ENCODE results near the gene ZNF675.
"Not testable (repeated sequence)": the region's sequence is repeated elsewhere in the genome, so short reads cannot be mapped to it uniquely, and the experiment has no call there.

The ZNF675 gene

DNA sequence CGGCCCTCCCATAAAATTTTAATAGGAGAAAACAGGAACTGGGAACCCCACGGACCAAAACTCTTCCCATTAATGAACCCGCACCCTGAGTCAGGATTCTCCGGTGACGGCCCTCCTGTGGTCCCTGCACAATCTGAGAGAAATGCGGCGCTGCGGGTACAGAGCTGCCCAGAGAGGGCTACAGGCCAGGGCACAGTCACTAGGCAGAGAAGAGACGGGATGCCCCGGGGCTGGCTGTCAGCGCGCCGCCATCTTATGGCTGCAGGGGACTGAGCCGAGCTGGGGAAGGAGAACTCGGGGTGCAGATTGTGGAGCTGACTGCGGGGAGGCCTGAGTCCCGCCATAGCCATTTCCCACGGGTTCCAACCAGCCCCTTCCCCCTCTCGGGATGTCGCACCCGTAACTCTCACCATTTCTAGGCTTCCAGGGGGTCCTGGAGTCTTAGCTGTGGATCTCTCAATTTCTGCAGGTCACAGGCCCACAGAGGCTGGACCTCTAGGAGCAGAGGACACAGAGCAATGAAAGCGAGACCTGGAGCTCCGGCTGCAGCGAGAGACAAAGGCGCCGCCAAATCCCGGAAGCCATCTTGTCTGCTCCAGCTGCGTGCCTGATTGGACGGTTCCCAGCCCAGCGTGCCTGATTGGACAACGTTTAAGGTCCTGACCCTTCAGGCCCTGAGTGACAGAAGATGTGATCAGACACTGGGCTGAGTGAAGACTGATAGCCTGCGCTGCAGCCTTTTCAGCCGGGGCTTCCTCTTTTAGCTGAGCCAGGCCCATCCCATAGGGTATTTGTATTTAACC, at the start of gene ZNF675:
Gene ZNF675, minus strand, starts transcription at position 592 of the 803 bp plus-strand sequence. Its CDS starts 179 bp downstream, at position 413.
- in situ Hi-C loops (cut with MboI; ENCODE audit: low sequenced_read_pairs): no loop called here

GRCh38 chr19:23730729-23731465, 43.9 kb upstream of the ZNF675 start:
- in situ Hi-C loops (cut with MboI; ENCODE audit: low sequenced_read_pairs): not testable (repeated sequence)

DNA sequence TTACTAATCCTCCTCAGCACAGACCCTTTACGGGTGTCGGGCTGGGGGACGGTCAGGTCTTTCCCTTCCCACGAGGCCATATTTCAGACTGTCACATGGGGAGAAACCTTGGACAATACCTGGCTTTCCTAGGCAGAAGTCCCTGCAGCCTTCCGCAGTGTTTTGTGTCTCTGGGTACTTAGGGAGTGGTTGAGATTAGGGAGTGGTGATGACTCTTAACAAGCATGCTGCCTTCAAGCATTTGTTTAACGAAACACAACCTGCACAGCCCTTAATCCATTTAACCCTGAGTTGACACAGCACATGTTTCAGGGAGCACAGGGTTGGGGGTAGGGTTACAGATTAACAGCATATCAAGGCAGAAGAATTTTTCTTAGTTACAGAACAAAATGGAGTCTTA, 37.1 kb upstream of the ZNF675 start:
- in situ Hi-C loops (cut with MboI; ENCODE audit: low sequenced_read_pairs): not testable (repeated sequence)

DNA sequence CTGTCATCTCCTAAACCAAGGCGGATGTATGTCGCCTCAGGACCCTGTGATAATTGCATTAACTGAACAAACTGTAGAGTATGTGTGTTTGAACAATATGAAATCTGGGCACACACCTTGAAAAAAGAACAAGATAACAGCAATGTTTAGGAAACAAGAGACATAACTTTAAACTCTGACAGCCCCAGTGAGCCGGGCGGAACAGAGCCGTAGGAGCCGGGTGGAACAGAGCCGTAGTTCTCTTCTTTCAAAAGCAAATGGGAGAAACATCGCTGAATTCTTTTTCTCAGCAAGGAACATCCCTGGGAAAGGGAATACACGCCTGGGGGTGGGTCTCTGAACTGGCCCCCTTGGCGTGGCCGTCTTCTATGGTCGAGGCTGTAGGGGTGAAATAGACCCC, 31.8 kb upstream of the ZNF675 start:
- in situ Hi-C loops (cut with MboI; ENCODE audit: low sequenced_read_pairs): no loop called here

DNA sequence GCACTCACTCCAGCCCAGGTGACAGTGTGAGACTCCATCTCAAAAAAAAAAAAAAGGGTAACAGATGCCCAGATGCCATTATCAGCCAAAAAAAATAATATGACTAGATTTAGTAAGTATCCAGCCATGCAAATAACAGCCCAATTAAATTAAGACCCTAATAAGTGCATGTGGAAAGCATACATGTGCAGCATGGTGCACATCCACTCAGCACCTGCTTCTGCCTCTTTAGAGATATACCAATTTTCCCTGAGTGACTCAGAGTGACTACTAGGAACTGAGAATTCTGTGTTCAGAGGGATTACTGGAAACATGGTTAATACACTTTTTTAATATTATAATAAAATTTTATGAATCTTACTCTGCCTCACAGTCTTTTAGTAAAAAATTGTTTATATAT, 29.8 kb upstream of the ZNF675 start:
- in situ Hi-C loops (cut with MboI; ENCODE audit: low sequenced_read_pairs): no loop called here

GRCh38 chr19:23709347-23709746, 22.3 kb upstream of the ZNF675 start:
- in situ Hi-C loops (cut with MboI; ENCODE audit: low sequenced_read_pairs): no loop called here

- in situ Hi-C loops (cut with MboI; ENCODE audit: low sequenced_read_pairs): no loop called here
Observed at GRCh38 chr19:23706657-23707056, 19.6 kb upstream of the ZNF675 start.

DNA sequence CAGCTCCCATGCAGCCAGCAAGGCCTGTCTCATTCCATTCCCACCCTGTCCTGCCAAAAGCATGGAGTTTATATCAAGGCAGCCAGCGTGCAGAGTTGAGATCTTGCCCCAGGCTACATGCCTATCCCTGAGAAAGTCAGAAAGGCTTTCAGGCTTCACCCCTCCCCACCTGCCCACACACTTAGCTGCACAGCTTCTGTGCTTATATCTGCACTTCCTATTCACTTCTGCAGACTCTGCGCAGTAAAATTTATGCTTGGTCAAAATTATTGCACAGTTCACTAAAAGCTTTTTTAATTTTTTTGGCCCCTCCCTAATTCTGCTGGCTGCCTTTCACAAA, 12.5 kb upstream of the ZNF675 start:
- in situ Hi-C loops (cut with MboI; ENCODE audit: low sequenced_read_pairs): no loop called here

- in situ Hi-C loops (cut with MboI; ENCODE audit: low sequenced_read_pairs): no loop called here
Observed at GRCh38 chr19:23698711-23699520, 11.9 kb upstream of the ZNF675 start.

GRCh38 chr19:23692937-23693336, 5.9 kb upstream of the ZNF675 start:
- in situ Hi-C loops (cut with MboI; ENCODE audit: low sequenced_read_pairs): not testable (repeated sequence)

DNA sequence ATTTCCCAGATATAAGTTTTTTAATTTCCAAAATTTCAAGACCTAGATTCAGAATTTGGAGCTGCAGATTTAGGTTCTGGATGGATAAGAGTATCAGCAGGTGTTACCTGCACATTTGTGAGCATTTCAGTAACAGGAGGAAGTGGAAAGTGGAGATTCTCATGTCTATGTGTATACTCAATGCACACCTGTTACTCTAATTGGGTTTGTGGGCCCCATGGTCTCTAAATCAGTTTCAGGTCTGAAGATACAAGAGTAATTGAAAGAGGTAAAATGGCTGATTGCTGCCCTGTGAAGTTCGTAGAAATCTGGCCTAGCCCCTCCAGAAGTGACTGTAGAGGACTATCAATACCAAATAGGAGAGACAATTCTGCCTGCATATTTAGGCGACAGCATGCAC, 13.9 kb downstream of the ZNF675 start:
- in situ Hi-C loops (cut with MboI; ENCODE audit: low sequenced_read_pairs): no loop called here

- in situ Hi-C loops (cut with MboI; ENCODE audit: low sequenced_read_pairs): not testable (repeated sequence)
Observed at GRCh38 chr19:23668606-23669005, 18.4 kb downstream of the ZNF675 start.

DNA sequence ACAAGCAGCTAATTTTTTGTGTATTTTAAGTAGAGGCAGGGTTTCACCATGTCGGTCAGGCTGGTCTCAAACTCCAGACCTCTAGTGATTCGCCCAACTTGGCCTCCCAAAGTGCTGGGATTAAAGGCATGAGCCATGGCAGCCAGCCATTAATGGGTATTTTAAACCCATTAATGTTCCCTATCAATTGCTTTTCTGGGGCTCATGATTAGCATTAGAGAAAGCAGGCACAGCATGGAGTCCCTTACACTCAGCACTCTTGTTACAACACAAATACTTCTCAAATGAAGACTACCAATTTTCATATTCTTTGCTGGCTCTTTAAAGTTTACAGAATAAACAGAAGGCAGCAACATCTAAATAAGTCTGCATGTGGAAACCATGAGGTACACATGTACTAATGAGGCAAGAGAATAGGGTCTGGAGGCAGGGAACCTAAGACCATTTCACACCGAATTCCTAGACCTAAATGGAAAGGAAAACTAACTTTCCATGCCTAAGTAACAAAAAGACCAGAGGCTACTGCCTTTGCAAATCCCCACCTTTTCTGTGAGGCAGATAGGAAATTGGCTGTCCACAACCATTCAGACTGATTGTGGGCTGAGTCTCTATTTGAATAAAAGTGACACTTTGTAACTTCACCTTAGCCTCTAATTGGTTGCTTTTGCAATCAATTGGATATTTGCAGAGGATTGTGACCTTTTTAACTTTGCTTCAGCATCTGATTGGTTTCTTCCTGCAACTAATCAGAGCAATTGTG, 21.2 kb downstream of the ZNF675 start:
- in situ Hi-C loops (cut with MboI; ENCODE audit: low sequenced_read_pairs): no loop called here

- in situ Hi-C loops (cut with MboI; ENCODE audit: low sequenced_read_pairs): not testable (repeated sequence)
Observed at GRCh38 chr19:23649817-23650216, 37.2 kb downstream of the ZNF675 start.

Measured in HL-60/S4 treated with phorbol 12-myristate 13-acetate at 8.2 ng/mL for 4 days and 3 days (cell line).